CD4-positive, alpha-beta T cell (primary cell): ENCODE measurements around the gene HLA-DOA. TPM values are rescaled to one million over a fixed set of nuclear protein-coding genes. Genes with fewer than 3 reads are reported as not detected.

Source experiments
- ATAC-seq: fragments of 200-7000 bp; cut with Tn5 transposase; one replicate; pipeline ENCODE4 v1.10.0; 2022; ENCODE audit warnings: mild to moderate bottlenecking; ENCODE audit not compliant: poor library complexity
- CTCF ChIA-PET: fragments of 350-600 bp; sonication (Branson Sonifier 250); formaldehyde crosslinking; loops from one replicate; lab custom pipeline; 2021; ENCODE audit warnings: antibody characterized with exemption, inconsistent platforms; lab: Charles Lee
- POLR2A ChIA-PET: fragments of 350-600 bp; sonication (Branson Sonifier 250); formaldehyde crosslinking; loops from one replicate; lab custom pipeline; 2021; ENCODE audit warnings: antibody characterized with exemption, inconsistent platforms; lab: Charles Lee
- DNase-seq, 14 experiments: peaks; one replicate each; pipeline ENCODE4 v3.0.0-alpha.2; 2013 to 2020; ENCODE audit warnings: mixed read lengths in 2 of 14
- H3K27ac ChIP-seq, 2 donors: one replicate each; pipeline versions ENCODE4 v1.5.1 to v1.7.0; 2013; ENCODE audit warnings: low read length in 2 of 2, low read depth in 1 of 2, mild to moderate bottlenecking in 1 of 2
- H3K27me3 ChIP-seq, 2 experiments: 1 replicate in 1 of 2; 2 replicates in 1 of 2; pipeline versions ENCODE4 v1.6.1 to v1.7.0; 2013; ENCODE audit warnings: low read length in 2 of 2, control low read depth in 1 of 2, mild to moderate bottlenecking in 1 of 2, moderate library complexity in 1 of 2; ENCODE audit not compliant: insufficient read depth in 2 of 2, control insufficient read depth in 1 of 2
- H3K36me3 ChIP-seq: one replicate; pipeline ENCODE4 v1.6.1; 2013; ENCODE audit warnings: low read length, control low read depth; ENCODE audit not compliant: insufficient read depth
- H3K4me1 ChIP-seq: one replicate; pipeline ENCODE4 v1.6.1; 2013; ENCODE audit warnings: low read length, control low read depth; ENCODE audit not compliant: insufficient read depth
- H3K4me3 ChIP-seq: one replicate; pipeline ENCODE4 v1.5.1; 2013; ENCODE audit warnings: mild to moderate bottlenecking, low read length, moderate library complexity
- H3K9me3 ChIP-seq, 2 experiments: 1 replicate in 1 of 2; 2 replicates in 1 of 2; pipeline versions ENCODE4 v1.6.1 to v1.7.0; 2013; ENCODE audit warnings: low read length in 2 of 2, mild to moderate bottlenecking in 2 of 2, control low read depth in 1 of 2, moderate library complexity in 1 of 2; ENCODE audit not compliant: control insufficient read depth in 1 of 2, insufficient read depth in 1 of 2
- H3K27ac Mint-ChIP-seq: one replicate; pipeline ENCODE4 v1.8.0; 2020; ENCODE audit warnings: mixed read lengths
- H3K27me3 Mint-ChIP-seq: one replicate; pipeline ENCODE4 v1.8.0; 2021; ENCODE audit warnings: mixed read lengths
- H3K36me3 Mint-ChIP-seq: one replicate; pipeline ENCODE4 v1.8.0; 2021; ENCODE audit warnings: low read depth, mixed read lengths
- H3K4me1 Mint-ChIP-seq: one replicate; pipeline ENCODE4 v1.8.0; 2021; ENCODE audit warnings: low read depth, mixed read lengths
- H3K4me3 Mint-ChIP-seq: one replicate; pipeline ENCODE4 v1.8.0; 2020; ENCODE audit warnings: mild to moderate bottlenecking, mixed read lengths
- H3K9me3 Mint-ChIP-seq: one replicate; pipeline ENCODE4 v1.8.0; 2020; ENCODE audit warnings: mixed read lengths
- intact Hi-C, 2 experiments: fragments of 100-400 bp; cut with DNase I in 1 of 2; cut with micrococcal nuclease in 1 of 2; formaldehyde crosslinking; loops; one replicate each; pipeline versions ENCODE4 v1.15.1 to v1.9.0; 2023 to 2025; cut with DNase I, micrococcal nuclease
- total RNA-seq, 174 experiments: library from RNA in 2 of 174; stranded (reverse) in 2 of 174; gene quantifications; one replicate each; pipeline ENCODE4 v1.2.3 and lab custom pipeline; 2021 to 2026
- TF ChIP-seq, protein P1 (sequence below): fragments of 200-600 bp; IDR thresholded peaks from one replicate; pipeline ENCODE4 v1.8.0; 2022; ENCODE audit warnings: antibody characterized with exemption, mild to moderate bottlenecking

HLA-DOA gene
- total RNA-seq, 2 experiments from 2014 or later: 5.9 to 6.1 TPM

DNA sequence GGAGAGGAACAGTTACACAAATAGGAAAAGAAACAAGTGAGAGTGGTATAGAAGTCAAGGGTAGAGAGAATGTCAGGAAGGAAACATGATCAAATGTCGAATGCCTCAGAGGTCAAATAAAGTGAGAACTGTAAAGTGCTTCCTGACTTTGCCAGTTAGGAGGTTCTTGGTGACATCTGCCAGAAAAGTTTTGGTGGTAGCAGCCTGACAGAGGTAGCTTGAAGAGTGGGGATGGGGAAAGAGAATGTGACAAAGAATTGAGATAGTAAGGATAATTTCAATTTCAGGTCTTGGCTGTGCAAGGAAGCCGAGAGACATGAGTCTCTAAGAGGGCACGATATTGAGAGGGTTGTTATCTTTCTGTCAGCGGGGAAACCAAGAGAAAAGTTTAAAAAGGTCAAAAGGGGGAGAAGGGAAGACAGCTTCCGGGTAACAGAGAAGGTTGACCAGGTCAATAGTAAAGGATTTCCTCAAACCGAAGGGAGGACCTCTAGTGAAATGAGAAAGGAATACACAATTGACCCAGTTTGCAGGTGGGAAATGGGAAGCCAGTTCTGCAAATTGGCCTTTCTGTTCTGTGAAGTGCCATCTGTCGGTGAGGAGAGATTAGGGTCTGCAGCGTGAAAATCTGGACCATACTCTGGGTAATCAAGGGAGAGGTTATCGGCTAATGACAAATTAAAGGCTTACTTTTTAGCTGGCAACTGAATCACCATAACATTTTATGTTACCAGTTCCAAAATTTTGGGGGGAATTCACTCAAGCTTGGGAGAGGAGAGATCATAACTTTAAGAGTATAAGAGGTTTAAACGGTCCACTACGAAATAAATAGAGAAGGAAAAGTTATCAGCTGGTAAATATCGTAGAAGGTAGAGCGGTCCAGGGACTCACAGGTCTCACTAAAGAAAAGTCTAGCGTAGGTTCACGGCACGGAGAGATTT lies 42.0 kb downstream of the HLA-DOA start:
- TF ChIP-seq, protein P1, sequence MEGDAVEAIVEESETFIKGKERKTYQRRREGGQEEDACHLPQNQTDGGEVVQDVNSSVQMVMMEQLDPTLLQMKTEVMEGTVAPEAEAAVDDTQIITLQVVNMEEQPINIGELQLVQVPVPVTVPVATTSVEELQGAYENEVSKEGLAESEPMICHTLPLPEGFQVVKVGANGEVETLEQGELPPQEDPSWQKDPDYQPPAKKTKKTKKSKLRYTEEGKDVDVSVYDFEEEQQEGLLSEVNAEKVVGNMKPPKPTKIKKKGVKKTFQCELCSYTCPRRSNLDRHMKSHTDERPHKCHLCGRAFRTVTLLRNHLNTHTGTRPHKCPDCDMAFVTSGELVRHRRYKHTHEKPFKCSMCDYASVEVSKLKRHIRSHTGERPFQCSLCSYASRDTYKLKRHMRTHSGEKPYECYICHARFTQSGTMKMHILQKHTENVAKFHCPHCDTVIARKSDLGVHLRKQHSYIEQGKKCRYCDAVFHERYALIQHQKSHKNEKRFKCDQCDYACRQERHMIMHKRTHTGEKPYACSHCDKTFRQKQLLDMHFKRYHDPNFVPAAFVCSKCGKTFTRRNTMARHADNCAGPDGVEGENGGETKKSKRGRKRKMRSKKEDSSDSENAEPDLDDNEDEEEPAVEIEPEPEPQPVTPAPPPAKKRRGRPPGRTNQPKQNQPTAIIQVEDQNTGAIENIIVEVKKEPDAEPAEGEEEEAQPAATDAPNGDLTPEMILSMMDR: peak; percentile 61
- Mint-ChIP-seq H3K27ac (peak overlapping the region; percentile 100), H3K27me3 (no peaks in the 10 kb centered on the region), H3K36me3 (peaks cover 44% of the 10 kb centered on the region), H3K4me1 (peaks cover 50% of the 10 kb centered on the region), H3K9me3 (no peaks in the 10 kb centered on the region), H3K4me3 (peak overlapping the region; percentile 90)
- peaks cover 40% of the 10 kb centered on the region for H3K4me1 ChIP-seq
- ChIA-PET CTCF (interaction anchor here (0.8 to 13.1 kb wide), 14 partner anchors 12 to 321 kb away, joined by 3 to 177 read pairs (median 4); partner anchors contain the start of genes HLA-DMA, TAP1, TAP2 and WDR46), POLR2A (interaction anchor here (0.6 to 12.1 kb wide), 15 partner anchors 9 to 770 kb away, joined by 3 to 444 read pairs (median 12); partner anchors contain the start of genes HLA-DMA, HLA-DMB, PSMB8 and PSMB9)
- H3K27me3 ChIP-seq: no peaks in the 10 kb centered on the region
- H3K9me3 ChIP-seq: no peaks in the 10 kb centered on the region
- peak in 4 of 14 experiments; percentile 40 to 72 (median 64) for DNase-seq
- peak overlapping the region; percentile 91 to 98 for H3K27ac ChIP-seq
- ATAC-seq: no peak
- H3K36me3 ChIP-seq: peaks cover 3% of the 10 kb centered on the region
- H3K4me3 ChIP-seq: peak overlapping the region; percentile 97
- intact Hi-C loops: loop anchor here (1.0 to 5.0 kb wide), 4 partner anchors 14 to 770 kb away; partner anchors contain the start of gene HLA-DMA (in 2 of the 2)

DNA sequence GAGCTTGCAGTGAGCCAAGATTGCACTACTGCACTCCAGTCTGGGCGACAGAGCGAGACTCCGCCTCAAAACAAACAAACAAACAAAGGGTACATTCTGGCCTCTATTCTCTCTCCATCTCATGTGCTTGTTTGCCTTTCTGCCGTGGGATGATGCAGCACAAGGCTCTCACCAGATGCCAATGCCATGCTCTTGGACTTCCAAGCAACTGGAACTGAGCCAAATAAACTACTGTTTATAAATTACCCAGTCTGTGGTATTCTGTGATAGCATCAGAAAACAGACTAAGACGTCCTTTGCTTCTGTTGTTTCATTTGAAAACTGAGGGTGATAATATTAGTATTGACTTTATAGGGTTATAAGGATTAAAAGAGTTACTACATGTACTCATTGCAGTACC lies 44.6 kb downstream of the HLA-DOA start:
- H3K36me3 ChIP-seq: no peaks in the 10 kb centered on the region
- peaks cover 19% of the 10 kb centered on the region for H3K36me3 Mint-ChIP-seq
- DNase-seq: no peak
- H3K4me1 Mint-ChIP-seq: peaks cover 59% of the 10 kb centered on the region
- no peaks in the 10 kb centered on the region for H3K27me3 ChIP-seq
- ChIA-PET CTCF (interaction anchor here (1.3 to 13.1 kb wide), 4 partner anchors 9 to 97 kb away, joined by 3 to 177 read pairs (median 16); partner anchors contain the start of gene HLA-DMA), POLR2A (interaction anchor here (1.1 to 11.7 kb wide), 4 partner anchors 8 to 123 kb away, joined by 3 to 444 read pairs (median 30); partner anchors contain the start of genes HLA-DMA, PSMB8 and TAP2)
- no peaks in the 10 kb centered on the region for H3K9me3 ChIP-seq
- H3K9me3 Mint-ChIP-seq: no peaks in the 10 kb centered on the region
- intact Hi-C loops: loop anchor here in 1 of 2 experiments (5.0 kb wide), 1 partner anchor 767 kb away; no protein-coding TSS in a partner anchor
- H3K4me1 ChIP-seq: peaks cover 27% of the 10 kb centered on the region
- peak overlapping the region; percentile 26 for H3K4me3 Mint-ChIP-seq
- peak overlapping the region; percentile 100 for H3K27ac Mint-ChIP-seq
- H3K27me3 Mint-ChIP-seq: no peaks in the 10 kb centered on the region
- no peak overlapping the region for H3K27ac ChIP-seq
- TF ChIP-seq, protein P1: no peak
- H3K4me3 ChIP-seq: no peak overlapping the region
- no peak for ATAC-seq

DNA sequence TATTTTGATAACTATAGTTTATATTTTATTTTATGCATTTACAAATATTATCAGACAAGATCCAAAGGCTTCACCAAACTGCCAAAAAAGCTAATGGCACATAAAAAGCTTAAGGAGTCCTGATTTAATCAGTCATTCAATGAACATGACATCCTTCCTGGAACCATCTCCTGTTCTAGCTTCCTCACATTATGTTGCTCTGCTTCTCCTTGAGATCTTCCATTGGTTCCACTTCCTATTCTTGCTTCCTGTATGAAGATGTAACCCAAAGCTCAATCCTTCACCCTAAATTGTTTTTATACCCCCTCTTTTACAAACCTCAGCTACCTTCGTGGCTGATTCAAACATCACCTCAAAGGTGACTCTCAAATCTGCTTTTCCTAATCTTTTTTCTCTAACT lies 45.5 kb downstream of the HLA-DOA start:
- H3K4me1 Mint-ChIP-seq: peaks cover 59% of the 10 kb centered on the region
- POLR2A ChIA-PET: interaction anchor here (0.6 to 4.6 kb wide), 4 partner anchors 9 to 16 kb away, joined by 3 to 57 read pairs (median 4); partner anchors contain the start of gene HLA-DMA
- H3K4me3 Mint-ChIP-seq: no peak overlapping the region

More for the DNA sequence above, 45.5 kb downstream of the HLA-DOA start:
- CTCF ChIA-PET: interaction anchor here (1.3 to 3.6 kb wide), 8 partner anchors 8 to 111 kb away, joined by 3 to 29 read pairs (median 6); partner anchors contain the start of genes HLA-DMA and TAP1
- no peaks in the 10 kb centered on the region for H3K27me3 ChIP-seq
- Mint-ChIP-seq H3K27me3 (no peaks in the 10 kb centered on the region), H3K36me3 (peaks cover 14% of the 10 kb centered on the region), H3K9me3 (no peaks in the 10 kb centered on the region), H3K27ac (peak overlapping the region; percentile 50)
- intact Hi-C loops: no loop called here
- no peak overlapping the region for H3K4me3 ChIP-seq
- H3K9me3 ChIP-seq: no peaks in the 10 kb centered on the region
- TF ChIP-seq, protein P1: no peak
- peaks cover 20% of the 10 kb centered on the region for H3K4me1 ChIP-seq
- ATAC-seq (no peak), DNase-seq (no peak)
- H3K27ac ChIP-seq: no peak overlapping the region
- no peaks in the 10 kb centered on the region for H3K36me3 ChIP-seq
